Sigmoid colon (tissue), 7 donors: ENCODE data around the gene ST7L. TPM values are rescaled to one million over a fixed set of nuclear protein-coding genes. Genes with fewer than 3 reads are reported as not detected.

ENCODE experiments used
- DNase-seq: peaks from one replicate; pipeline ENCODE4 v3.0.0-alpha.2; 2019
- H3K27ac ChIP-seq, 4 donors: fragments of 200-600 bp; sonication (generic); one replicate each; pipeline ENCODE4 v1.5.1; 2016 to 2019; ENCODE audit warnings: mild to moderate bottlenecking in 1 of 4
- H3K27me3 ChIP-seq, 3 donors: fragments of 200-600 bp; sonication (generic); one replicate each; pipeline ENCODE4 v1.5.1; 2019; ENCODE audit warnings: mild to moderate bottlenecking in 1 of 3
- H3K36me3 ChIP-seq, 4 donors: fragments of 200-600 bp; sonication (generic); one replicate each; pipeline ENCODE4 v1.5.1; 2016 to 2019
- H3K4me1 ChIP-seq, 4 donors: fragments of 200-600 bp; sonication (generic); one replicate each; pipeline ENCODE4 v1.5.1; 2017 to 2019
- H3K4me3 ChIP-seq, 4 donors: fragments of 200-600 bp; sonication (generic); one replicate each; pipeline ENCODE4 v1.5.1; 2017 to 2019; ENCODE audit warnings: mild to moderate bottlenecking in 2 of 4, moderate library complexity in 1 of 4
- H3K9me3 ChIP-seq, 4 donors: fragments of 200-600 bp in 3 of 4; sonication (generic) in 3 of 4; one replicate each; pipeline versions ENCODE4 v1.5.1 to v1.6.1; 2013 to 2019
- CTCF ChIP-seq, 4 experiments: fragments of 450-650 bp in 3 of 4; fragments of 200-600 bp in 1 of 4; IDR thresholded peaks; one replicate each; pipeline ENCODE4 v1.5.1; 2016 to 2019; ENCODE audit warnings: antibody characterized with exemption in 4 of 4, mild to moderate bottlenecking in 3 of 4, moderate library complexity in 2 of 4
- EP300 ChIP-seq, 4 donors: sonication (generic); formaldehyde crosslinking; IDR thresholded peaks; one replicate each; pipeline ENCODE4 v1.6.1; 2017; ENCODE audit warnings: antibody characterized with exemption in 4 of 4
- POLR2A ChIP-seq, 2 donors: fragments of 450-650 bp; IDR thresholded peaks; one replicate each; pipeline ENCODE4 v1.6.1; 2016; ENCODE audit warnings: antibody characterized with exemption in 2 of 2, mild to moderate bottlenecking in 2 of 2, moderate library complexity in 2 of 2
- POLR2AphosphoS5 ChIP-seq, 4 donors: sonication (generic); formaldehyde crosslinking; IDR thresholded peaks; one replicate each; pipeline ENCODE4 v1.6.1; 2017; ENCODE audit warnings: antibody characterized with exemption in 4 of 4
- WGBS, 2 donors: extraction: QIAGEN DNeasy Blood & Tissue Kit; methylation state at CpG; one replicate each; pipeline ENCODE4 v1.1.7; 2013; 5-methylcytosine and 5-hydroxymethylcytosine counted together
- intact Hi-C: fragments of 100-400 bp; cut with DNase I; formaldehyde crosslinking; loops from one replicate; pipeline ENCODE4 v1.15.1; 2023
- polyA plus RNA-seq, 3 donors: library from polyadenylated mRNA; stranded (reverse); fragments of 200-250 nt; gene quantifications; one replicate each; pipeline ENCODE4 v1.2.3, GENCODE V29; 2013
- total RNA-seq, 4 donors: library from RNA; depleted of rRNA; stranded (reverse); fragments of >200 nt; gene quantifications; one replicate each; pipeline ENCODE4 v1.1.0, GENCODE V29; 2016
- donor health status: healthy with polysubstance abuse.
- donor health status: Bipolar disorder and iron deficiency.
- donor health status: healthy.

The ST7L gene
- total and polyA plus RNA-seq, 7 donors, result 1.8 to 68.0 (median 22.7) TPM

- peaks cover 0 to 14% (median under 1%) of the 10 kb centered on the region in 4 donors for H3K36me3 ChIP-seq
- no peak overlapping the region for H3K4me3 ChIP-seq
- DNase-seq, result no peak
- H3K4me1 ChIP-seq, result peaks cover 0 to 8% (median 0%) of the 10 kb centered on the region in 4 donors
- H3K27me3 ChIP-seq, result no peaks in the 10 kb centered on the region
- no peaks in the 10 kb centered on the region for H3K9me3 ChIP-seq
- intact Hi-C loops, result no loop called here
- 27 to 76% methylated on average over 4 of the region's 4 CpGs for WGBS, 2 donors
- TF ChIP-seq CTCF (IDR thresholded peaks at IDR 0.05), result no peak
- H3K27ac ChIP-seq, result no peak overlapping the region
These were observed 86.9 kb downstream of the ST7L start for GRCh38 chr1:112532064-112532463.

GRCh38 chr1:112530832-112531231 lies 88.1 kb downstream of the ST7L start:
- H3K4me1 ChIP-seq, result peaks cover 0 to 8% (median 0%) of the 10 kb centered on the region in 4 donors
- no peak for DNase-seq
- H3K4me3 ChIP-seq, result no peak overlapping the region
- peaks cover 0 to 18% (median 0%) of the 10 kb centered on the region in 4 donors for H3K36me3 ChIP-seq
- TF ChIP-seq CTCF (IDR thresholded peaks at IDR 0.05), result no peak
- TF ChIP-seq EP300 (IDR thresholded peaks at IDR 0.05), result no peak
- TF ChIP-seq POLR2A (IDR thresholded peaks at IDR 0.05), result no peak
- no peak for TF ChIP-seq POLR2AphosphoS5 (IDR thresholded peaks at IDR 0.05)
- no peaks in the 10 kb centered on the region for H3K27me3 ChIP-seq
- no peak overlapping the region for H3K27ac ChIP-seq
- intact Hi-C loops, result no loop called here
- H3K9me3 ChIP-seq, result no peaks in the 10 kb centered on the region

- no peak overlapping the region for H3K4me3 ChIP-seq
- no peak overlapping the region for H3K27ac ChIP-seq
- TF ChIP-seq POLR2A (IDR thresholded peaks at IDR 0.05), result no peak
- TF ChIP-seq POLR2AphosphoS5 (IDR thresholded peaks at IDR 0.05), result no peak
- TF ChIP-seq CTCF (IDR thresholded peaks at IDR 0.05), result no peak
- no peak for TF ChIP-seq EP300 (IDR thresholded peaks at IDR 0.05)
- H3K36me3 ChIP-seq, result peaks cover 0 to 29% (median 0%) of the 10 kb centered on the region in 4 donors
- intact Hi-C loops, result no loop called here
- H3K4me1 ChIP-seq, result peaks cover 0 to 14% (median 2%) of the 10 kb centered on the region in 4 donors
- no peaks in the 10 kb centered on the region for H3K9me3 ChIP-seq
- H3K27me3 ChIP-seq, result no peaks in the 10 kb centered on the region
- no peak for DNase-seq
These were observed 89.6 kb downstream of the ST7L start for GRCh38 chr1:112529301-112529700.

GRCh38 chr1:112528076-112528475 lies 90.9 kb downstream of the ST7L start:
- Histone ChIP-seq H3K4me3 (no peak overlapping the region), H3K4me1 (peaks cover 0 to 24% (median 5%) of the 10 kb centered on the region in 4 donors), H3K27me3 (no peaks in the 10 kb centered on the region), H3K27ac (no peak overlapping the region), H3K36me3 (peaks cover 0 to 21% (median 0%) of the 10 kb centered on the region in 4 donors), H3K9me3 (no peaks in the 10 kb centered on the region)
- TF ChIP-seq EP300 (IDR thresholded peaks at IDR 0.05) (no peak), POLR2A (IDR thresholded peaks at IDR 0.05) (no peak), CTCF (IDR thresholded peaks at IDR 0.05) (no peak), POLR2AphosphoS5 (IDR thresholded peaks at IDR 0.05) (no peak)
- intact Hi-C loops, result no loop called here
- no peak for DNase-seq

DNA sequence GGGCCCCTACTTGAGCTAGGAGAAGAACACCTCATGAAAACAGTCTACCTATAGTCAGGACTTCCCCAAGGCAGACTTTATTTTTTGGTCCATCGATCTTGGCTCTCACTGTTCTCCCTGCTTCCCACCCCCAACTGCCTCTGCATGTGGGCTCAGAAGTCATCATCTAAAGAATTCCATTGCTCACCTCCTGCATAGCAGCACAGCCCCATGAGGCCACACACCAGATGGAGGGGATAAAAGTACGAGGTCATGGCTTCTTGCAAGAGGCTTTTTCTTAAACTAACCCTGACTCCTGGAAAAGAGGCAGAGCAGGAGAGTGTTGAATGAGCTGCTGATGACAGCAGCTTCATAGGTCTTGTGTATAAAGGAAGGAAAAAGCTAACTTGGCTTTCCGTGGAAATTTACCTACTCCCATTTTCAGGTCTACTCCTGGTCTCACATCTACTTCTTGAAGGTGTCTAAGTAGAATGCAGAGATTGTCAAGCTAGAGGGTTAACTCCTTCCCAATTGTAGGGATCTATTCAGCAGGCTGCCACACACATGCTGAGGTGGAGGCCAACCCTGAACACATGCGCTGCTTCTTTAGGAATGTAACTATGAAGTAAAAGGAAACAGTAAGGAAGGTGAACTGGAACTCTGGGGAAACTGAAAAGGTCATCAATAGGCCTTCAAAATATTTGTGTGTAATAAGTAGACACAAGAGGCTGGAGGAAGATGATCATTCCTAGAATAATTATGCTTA lies 91.5 kb downstream of the ST7L start:
- no peaks in the 10 kb centered on the region for H3K27me3 ChIP-seq
- intact Hi-C loops, result no loop called here
- H3K4me1 ChIP-seq, result peaks cover 0 to 27% (median 5%) of the 10 kb centered on the region in 4 donors
- peaks cover 0 to 21% (median 0%) of the 10 kb centered on the region in 4 donors for H3K36me3 ChIP-seq
- no peak overlapping the region for H3K27ac ChIP-seq
- WGBS, 2 donors, result 84 to 91% methylated on average over 4 of the region's 4 CpGs
- TF ChIP-seq CTCF (IDR thresholded peaks at IDR 0.05), result no peak
- TF ChIP-seq POLR2A (IDR thresholded peaks at IDR 0.05), result no peak
- no peak for TF ChIP-seq EP300 (IDR thresholded peaks at IDR 0.05)
- TF ChIP-seq POLR2AphosphoS5 (IDR thresholded peaks at IDR 0.05), result no peak
- no peak for DNase-seq
- H3K4me3 ChIP-seq, result no peak overlapping the region
- H3K9me3 ChIP-seq, result no peaks in the 10 kb centered on the region
